ENCODE data around the gene CRB3.
"Not testable (repeated sequence)": the region's sequence is repeated elsewhere in the genome, so short reads cannot be mapped to it uniquely, and the experiment has no call there.

CRB3 gene

GRCh38 chr19:6491802-6492592 lies 27.9 kb downstream of the CRB3 start:
- DNase-seq (ENCODE audit: low read depth), result no peak

GRCh38 chr19:6494438-6495036 lies 30.5 kb downstream of the CRB3 start:
- DNase-seq (ENCODE audit: low read depth), result no peak

- no peak for DNase-seq (ENCODE audit: low read depth)
Measured at GRCh38 chr19:6495947-6496346, 31.9 kb downstream of the CRB3 start.

- DNase-seq (ENCODE audit: low read depth), result no peak
Measured at GRCh38 chr19:6498294-6499036, 34.4 kb downstream of the CRB3 start.

- no peak for DNase-seq (ENCODE audit: low read depth)
Measured at GRCh38 chr19:6499052-6499790, 35.1 kb downstream of the CRB3 start.

GRCh38 chr19:6500837-6501739 lies 37.0 kb downstream of the CRB3 start:
- no peak for DNase-seq (ENCODE audit: low read depth)

- no peak for DNase-seq (ENCODE audit: low read depth)
Measured at GRCh38 chr19:6501740-6502648, 37.9 kb downstream of the CRB3 start, which contains the start of gene TUBB4A. TUBB4A (minus strand) TSS chr19:6502309; CDS start chr19:6502212, 97 bp downstream.

- DNase-seq (ENCODE audit: low read depth), result no peak
Measured at GRCh38 chr19:6503407-6504201, 39.5 kb downstream of the CRB3 start.

- DNase-seq (ENCODE audit: low read depth), result not testable (repeated sequence)
Measured at GRCh38 chr19:6508028-6508771, 44.1 kb downstream of the CRB3 start.

- DNase-seq (ENCODE audit: low read depth), result no peak
Measured at GRCh38 chr19:6509118-6509971, 45.3 kb downstream of the CRB3 start.

- DNase-seq (ENCODE audit: low read depth), result no peak
Measured at GRCh38 chr19:6510618-6511017, 46.5 kb downstream of the CRB3 start.

- DNase-seq (ENCODE audit: low read depth), result no peak
Measured at GRCh38 chr19:6514089-6514488, 50.0 kb downstream of the CRB3 start.

- no peak for DNase-seq (ENCODE audit: low read depth)
Measured at GRCh38 chr19:6514926-6515544, 51.0 kb downstream of the CRB3 start.

- DNase-seq (ENCODE audit: low read depth), result peak; percentile 49
Measured at GRCh38 chr19:6516018-6516658, 52.1 kb downstream of the CRB3 start.

All from stimulated activated CD8-positive, alpha-beta memory T cell treated with anti-CD3 and anti-CD28 coated beads, Interleukin-7, amount 100 ng/mL, for 24 hours (primary cell).